Measurements from ENCODE around the gene ACSF2. TPM values are rescaled to one million over a fixed set of nuclear protein-coding genes. Genes with fewer than 3 reads are reported as not detected.
A peak's percentile ranks its signal among the peaks of the same experiment; 100 is the strongest.

Gene ACSF2
- total and polyA plus RNA-seq, 2 of the 13 experiments (the other 11 are each of a cell fraction or from before 2014, with no cell fraction given) = 87.3 to 109 TPM

DNA sequence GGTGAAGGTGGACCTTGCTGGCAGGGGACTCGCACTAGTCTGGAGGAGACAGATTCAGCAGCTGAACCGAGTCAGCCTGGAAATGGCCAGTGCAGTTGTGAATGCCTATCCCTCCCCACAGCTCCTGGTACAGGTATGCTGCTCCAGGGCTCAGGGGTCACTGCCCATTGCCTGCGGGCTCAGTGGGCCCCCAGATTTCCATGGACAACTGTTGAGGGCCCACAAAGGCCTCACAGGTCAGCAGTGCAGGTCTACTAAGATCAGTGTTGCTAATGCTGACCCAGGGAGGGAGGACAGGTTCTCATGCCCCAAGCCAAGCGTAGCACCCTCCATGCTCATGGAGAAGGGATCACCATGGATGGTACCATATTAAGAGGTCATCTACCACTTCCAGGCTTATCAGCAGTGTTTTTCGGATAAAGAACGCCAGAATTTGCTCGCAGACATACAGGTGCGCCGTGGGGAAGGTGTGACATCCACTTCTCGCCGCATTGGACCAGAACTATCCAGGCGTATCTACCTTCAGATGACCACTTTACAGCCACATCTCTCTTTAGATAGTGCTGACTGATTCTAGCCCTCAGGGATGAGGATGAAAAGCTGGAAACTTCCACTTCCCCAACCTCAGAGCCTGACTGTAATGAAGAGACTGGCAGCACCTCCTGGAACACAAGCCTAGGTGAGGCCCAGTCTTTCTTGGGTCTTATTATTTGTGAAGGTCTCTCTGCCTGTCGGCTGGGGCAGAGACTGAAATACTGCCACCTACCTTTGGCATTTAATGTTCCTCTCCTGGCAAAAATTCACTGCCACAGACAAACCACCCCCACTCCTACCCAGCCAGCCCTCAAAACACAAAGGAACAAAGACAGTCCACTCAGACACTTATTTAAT, 45.4 kb upstream of the ACSF2 start (continued):
- TF ChIP-seq CTCF (CRISPR knock-in tag; IDR thresholded peaks at IDR 0.05) (peak; percentile 27; the same call in 1 of the 2 replicates), SMAD1 (CRISPR knock-in tag; IDR thresholded peaks at IDR 0.05; ENCODE audit: borderline replicate concordance, low read depth) (0 out of 2 replicates have a peak, but pooled peaks have one; percentile 33), ATF7-NPFF (CRISPR knock-in tag; IDR thresholded peaks at IDR 0.05; ENCODE audit: low read depth) (no peak), POGZ (CRISPR knock-in tag; IDR thresholded peaks at IDR 0.05) (no peak), NFE2L1 (CRISPR knock-in tag; IDR thresholded peaks at IDR 0.05; ENCODE audit: borderline replicate concordance) (no peak), POLR2AphosphoS5 (IDR thresholded peaks at IDR 0.05; ENCODE audit: low read depth, low read length) (peak; percentile 47; the same call in 1 of the 2 replicates), CBX5 (CRISPR knock-in tag; IDR thresholded peaks at IDR 0.05; ENCODE audit: borderline replicate concordance) (no peak), CENPX (CRISPR knock-in tag; IDR thresholded peaks at IDR 0.05) (no peak), KLF16 (CRISPR knock-in tag; IDR thresholded peaks at IDR 0.05) (no peak)
- TF ChIP-seq, protein P1, sequence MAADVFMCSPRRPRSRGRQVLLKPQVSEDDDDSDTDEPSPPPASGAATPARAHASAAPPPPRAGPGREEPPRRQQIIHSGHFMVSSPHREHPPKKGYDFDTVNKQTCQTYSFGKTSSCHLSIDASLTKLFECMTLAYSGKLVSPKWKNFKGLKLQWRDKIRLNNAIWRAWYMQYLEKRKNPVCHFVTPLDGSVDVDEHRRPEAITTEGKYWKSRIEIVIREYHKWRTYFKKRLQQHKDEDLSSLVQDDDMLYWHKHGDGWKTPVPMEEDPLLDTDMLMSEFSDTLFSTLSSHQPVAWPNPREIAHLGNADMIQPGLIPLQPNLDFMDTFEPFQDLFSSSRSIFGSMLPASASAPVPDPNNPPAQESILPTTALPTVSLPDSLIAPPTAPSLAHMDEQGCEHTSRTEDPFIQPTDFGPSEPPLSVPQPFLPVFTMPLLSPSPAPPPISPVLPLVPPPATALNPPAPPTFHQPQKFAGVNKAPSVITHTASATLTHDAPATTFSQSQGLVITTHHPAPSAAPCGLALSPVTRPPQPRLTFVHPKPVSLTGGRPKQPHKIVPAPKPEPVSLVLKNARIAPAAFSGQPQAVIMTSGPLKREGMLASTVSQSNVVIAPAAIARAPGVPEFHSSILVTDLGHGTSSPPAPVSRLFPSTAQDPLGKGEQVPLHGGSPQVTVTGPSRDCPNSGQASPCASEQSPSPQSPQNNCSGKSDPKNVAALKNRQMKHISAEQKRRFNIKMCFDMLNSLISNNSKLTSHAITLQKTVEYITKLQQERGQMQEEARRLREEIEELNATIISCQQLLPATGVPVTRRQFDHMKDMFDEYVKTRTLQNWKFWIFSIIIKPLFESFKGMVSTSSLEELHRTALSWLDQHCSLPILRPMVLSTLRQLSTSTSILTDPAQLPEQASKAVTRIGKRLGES (CRISPR knock-in tag; IDR thresholded peaks at IDR 0.05; ENCODE audit: borderline replicate concordance) = no peak
- TF ChIP-seq, protein P2, sequence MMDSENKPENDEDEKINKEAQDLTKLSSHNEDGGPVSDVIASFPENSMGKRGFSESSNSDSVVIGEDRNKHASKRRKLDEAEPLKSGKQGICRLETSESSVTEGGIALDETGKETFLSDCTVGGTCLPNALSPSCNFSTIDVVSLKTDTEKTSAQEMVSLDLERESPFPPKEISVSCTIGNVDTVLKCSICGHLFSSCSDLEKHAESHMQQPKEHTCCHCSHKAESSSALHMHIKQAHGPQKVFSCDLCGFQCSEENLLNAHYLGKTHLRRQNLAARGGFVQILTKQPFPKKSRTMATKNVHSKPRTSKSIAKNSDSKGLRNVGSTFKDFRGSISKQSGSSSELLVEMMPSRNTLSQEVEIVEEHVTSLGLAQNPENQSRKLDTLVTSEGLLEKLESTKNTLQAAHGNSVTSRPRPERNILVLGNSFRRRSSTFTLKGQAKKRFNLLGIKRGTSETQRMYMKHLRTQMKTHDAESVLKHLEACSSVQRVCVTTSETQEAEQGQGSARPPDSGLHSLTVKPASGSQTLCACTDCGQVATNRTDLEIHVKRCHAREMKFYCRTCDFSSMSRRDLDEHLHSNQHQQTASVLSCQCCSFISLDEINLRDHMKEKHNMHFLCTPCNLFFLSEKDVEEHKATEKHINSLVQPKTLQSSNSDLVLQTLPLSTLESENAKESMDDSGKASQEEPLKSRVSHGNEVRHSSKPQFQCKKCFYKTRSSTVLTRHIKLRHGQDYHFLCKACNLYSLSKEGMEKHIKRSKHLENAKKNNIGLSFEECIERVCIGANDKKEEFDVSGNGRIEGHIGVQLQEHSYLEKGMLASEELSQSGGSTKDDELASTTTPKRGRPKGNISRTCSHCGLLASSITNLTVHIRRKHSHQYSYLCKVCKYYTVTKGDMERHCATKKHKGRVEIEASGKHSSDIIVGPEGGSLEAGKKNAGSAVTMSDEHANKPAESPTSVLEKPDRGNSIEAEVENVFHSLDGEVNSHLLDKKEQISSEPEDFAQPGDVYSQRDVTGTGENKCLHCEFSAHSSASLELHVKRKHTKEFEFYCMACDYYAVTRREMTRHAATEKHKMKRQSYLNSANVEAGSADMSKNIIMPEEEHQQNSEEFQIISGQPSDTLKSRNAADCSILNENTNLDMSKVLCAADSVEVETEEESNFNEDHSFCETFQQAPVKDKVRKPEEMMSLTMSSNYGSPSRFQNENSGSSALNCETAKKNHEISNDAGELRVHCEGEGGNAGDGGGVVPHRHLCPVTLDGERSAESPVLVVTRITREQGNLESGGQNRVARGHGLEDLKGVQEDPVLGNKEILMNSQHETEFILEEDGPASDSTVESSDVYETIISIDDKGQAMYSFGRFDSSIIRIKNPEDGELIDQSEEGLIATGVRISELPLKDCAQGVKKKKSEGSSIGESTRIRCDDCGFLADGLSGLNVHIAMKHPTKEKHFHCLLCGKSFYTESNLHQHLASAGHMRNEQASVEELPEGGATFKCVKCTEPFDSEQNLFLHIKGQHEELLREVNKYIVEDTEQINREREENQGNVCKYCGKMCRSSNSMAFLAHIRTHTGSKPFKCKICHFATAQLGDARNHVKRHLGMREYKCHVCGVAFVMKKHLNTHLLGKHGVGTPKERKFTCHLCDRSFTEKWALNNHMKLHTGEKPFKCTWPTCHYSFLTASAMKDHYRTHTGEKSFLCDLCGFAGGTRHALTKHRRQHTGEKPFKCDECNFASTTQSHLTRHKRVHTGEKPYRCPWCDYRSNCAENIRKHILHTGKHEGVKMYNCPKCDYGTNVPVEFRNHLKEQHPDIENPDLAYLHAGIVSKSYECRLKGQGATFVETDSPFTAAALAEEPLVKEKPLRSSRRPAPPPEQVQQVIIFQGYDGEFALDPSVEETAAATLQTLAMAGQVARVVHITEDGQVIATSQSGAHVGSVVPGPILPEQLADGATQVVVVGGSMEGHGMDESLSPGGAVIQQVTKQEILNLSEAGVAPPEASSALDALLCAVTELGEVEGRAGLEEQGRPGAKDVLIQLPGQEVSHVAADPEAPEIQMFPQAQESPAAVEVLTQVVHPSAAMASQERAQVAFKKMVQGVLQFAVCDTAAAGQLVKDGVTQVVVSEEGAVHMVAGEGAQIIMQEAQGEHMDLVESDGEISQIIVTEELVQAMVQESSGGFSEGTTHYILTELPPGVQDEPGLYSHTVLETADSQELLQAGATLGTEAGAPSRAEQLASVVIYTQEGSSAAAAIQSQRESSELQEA (CRISPR knock-in tag; IDR thresholded peaks at IDR 0.05; ENCODE audit: not compliant biosample characterization) = no peak
- TF ChIP-seq, protein P3, sequence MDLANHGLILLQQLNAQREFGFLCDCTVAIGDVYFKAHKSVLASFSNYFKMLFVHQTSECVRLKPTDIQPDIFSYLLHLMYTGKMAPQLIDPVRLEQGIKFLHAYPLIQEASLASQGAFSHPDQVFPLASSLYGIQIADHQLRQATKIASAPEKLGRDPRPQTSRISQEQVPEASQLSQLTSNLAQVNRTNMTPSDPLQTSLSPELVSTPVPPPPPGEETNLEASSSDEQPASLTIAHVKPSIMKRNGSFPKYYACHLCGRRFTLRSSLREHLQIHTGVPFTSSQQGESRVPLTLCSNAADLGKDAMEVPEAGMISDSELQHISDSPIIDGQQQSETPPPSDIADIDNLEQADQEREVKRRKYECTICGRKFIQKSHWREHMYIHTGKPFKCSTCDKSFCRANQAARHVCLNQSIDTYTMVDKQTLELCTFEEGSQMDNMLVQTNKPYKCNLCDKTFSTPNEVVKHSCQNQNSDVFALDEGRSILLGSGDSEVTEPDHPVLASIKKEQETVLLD (CRISPR knock-in tag; IDR thresholded peaks at IDR 0.05; ENCODE audit: low read depth) = no peak

All from HepG2 (cell line).